Endodermal cell (in vitro differentiated cells): ENCODE data around the gene SPECC1. TPM values are rescaled to one million over a fixed set of nuclear protein-coding genes. Genes with fewer than 3 reads are reported as not detected.
"Not testable (repeated sequence)": the region's sequence is repeated elsewhere in the genome, so short reads cannot be mapped to it uniquely, and the experiment has no call there.

Source experiments
- DNase-seq: peaks from one replicate; pipeline ENCODE4 v3.0.0-alpha.2; 2017
- H3K27ac ChIP-seq: 2 replicates; pipeline ENCODE4 v1.5.1; 2013; ENCODE audit warnings: mild to moderate bottlenecking, low read depth, low read length, moderate library complexity
- H3K27me3 ChIP-seq: 2 replicates; pipeline ENCODE4 v1.6.1; 2013; ENCODE audit warnings: mild to moderate bottlenecking, low read length, moderate library complexity; ENCODE audit not compliant: insufficient read depth, control insufficient read depth, poor library complexity, severe bottlenecking
- H3K36me3 ChIP-seq: 2 replicates; pipeline ENCODE4 v1.7.0; 2013; ENCODE audit warnings: mild to moderate bottlenecking, low read length, moderate library complexity; ENCODE audit not compliant: control insufficient read depth, insufficient read depth
- H3K4me1 ChIP-seq: one replicate; pipeline ENCODE4 v1.7.0; 2013; ENCODE audit warnings: low read length; ENCODE audit not compliant: control insufficient read depth, insufficient read depth
- H3K4me3 ChIP-seq: 2 replicates; pipeline ENCODE4 v1.5.1; 2013; ENCODE audit warnings: mild to moderate bottlenecking, low read length, moderate library complexity
- H3K9ac ChIP-seq: 2 replicates; pipeline ENCODE4 v1.6.1; 2013; ENCODE audit warnings: mild to moderate bottlenecking, low read length, moderate library complexity; ENCODE audit not compliant: poor library complexity, severe bottlenecking; ENCODE audit errors: extremely low read depth
- H3K9me3 ChIP-seq: 2 replicates; pipeline ENCODE4 v1.6.1; 2013; ENCODE audit warnings: mild to moderate bottlenecking, low read length, moderate library complexity; ENCODE audit not compliant: control insufficient read depth
- H3K27ac Mint-ChIP-seq: 2 replicates; pipeline ENCODE4 v1.8.0; 2020; ENCODE audit warnings: mixed read lengths
- H3K27me3 Mint-ChIP-seq: 2 replicates; pipeline ENCODE4 v1.8.0; 2021; ENCODE audit warnings: mild to moderate bottlenecking, mixed read lengths; ENCODE audit not compliant: insufficient read depth
- H3K36me3 Mint-ChIP-seq: 2 replicates; pipeline ENCODE4 v1.8.0; 2020; ENCODE audit warnings: low read depth, mixed read lengths
- H3K4me1 Mint-ChIP-seq: 2 replicates; pipeline ENCODE4 v1.8.0; 2020; ENCODE audit warnings: mixed read lengths
- H3K4me3 Mint-ChIP-seq: 2 replicates; pipeline ENCODE4 v1.8.0; 2020; ENCODE audit warnings: mild to moderate bottlenecking, moderate library complexity, mixed read lengths
- H3K9me3 Mint-ChIP-seq: 2 replicates; pipeline ENCODE4 v1.8.0; 2020; ENCODE audit warnings: mild to moderate bottlenecking, mixed read lengths
- WGBS, 2 experiments: methylation state at CpG; one replicate each; pipeline versions ENCODE4 v1.1.5 to v1.1.7; 2013; ENCODE audit warnings: missing lambda C conversion rate in 2 of 2, mixed read lengths in 1 of 2; ENCODE audit not compliant: insufficient coverage in 1 of 2, insufficient read length in 1 of 2; 5-methylcytosine and 5-hydroxymethylcytosine counted together
- total RNA-seq, 2 donors: library from RNA; stranded (reverse); fragmentation: NEBNext Ultra II Directional in 1 of 2; extraction: Animal tissue kit (Norgen Biotek cat#: 25700) in 1 of 2; gene quantifications; 2 replicates in 1 of 2; 3 replicates in 1 of 2; pipeline ENCODE4 v1.2.1, GENCODE V29; 2021
- TF ChIP-seq, protein P1 (sequence below): fragments of 200-600 bp; sonication (generic); conservative IDR thresholded peaks from 2 replicates; pipeline ENCODE4 v1.5.0; 2021; ENCODE audit warnings: antibody characterized with exemption, mild to moderate bottlenecking

The SPECC1 gene
- total RNA-seq, 2 donors from 2014 or later: 48.7 to 60.6 TPM

DNA sequence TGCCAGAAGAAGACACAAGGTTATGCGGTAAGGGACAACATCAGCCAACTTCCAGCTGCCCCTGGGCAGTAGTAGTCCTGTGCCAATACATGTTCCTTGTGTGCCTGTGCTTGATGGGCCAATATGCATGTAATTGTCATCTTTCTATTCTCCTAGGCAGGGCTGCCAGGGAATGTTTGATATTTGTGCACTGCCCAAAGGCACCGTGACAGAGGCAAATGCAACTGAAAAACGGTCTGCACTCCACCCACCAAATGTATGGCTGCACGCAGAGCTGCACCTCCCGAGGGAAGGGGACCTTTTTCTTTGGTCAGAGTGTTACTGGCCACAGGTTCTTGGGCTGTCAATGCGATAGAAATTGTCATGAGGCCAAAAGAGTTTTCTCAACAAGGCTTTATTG, 251.1 kb downstream of the SPECC1 start:
- H3K27me3 Mint-ChIP-seq: no peaks in the 10 kb centered on the region
- no peak overlapping the region for H3K27ac Mint-ChIP-seq
- TF ChIP-seq, protein P1, sequence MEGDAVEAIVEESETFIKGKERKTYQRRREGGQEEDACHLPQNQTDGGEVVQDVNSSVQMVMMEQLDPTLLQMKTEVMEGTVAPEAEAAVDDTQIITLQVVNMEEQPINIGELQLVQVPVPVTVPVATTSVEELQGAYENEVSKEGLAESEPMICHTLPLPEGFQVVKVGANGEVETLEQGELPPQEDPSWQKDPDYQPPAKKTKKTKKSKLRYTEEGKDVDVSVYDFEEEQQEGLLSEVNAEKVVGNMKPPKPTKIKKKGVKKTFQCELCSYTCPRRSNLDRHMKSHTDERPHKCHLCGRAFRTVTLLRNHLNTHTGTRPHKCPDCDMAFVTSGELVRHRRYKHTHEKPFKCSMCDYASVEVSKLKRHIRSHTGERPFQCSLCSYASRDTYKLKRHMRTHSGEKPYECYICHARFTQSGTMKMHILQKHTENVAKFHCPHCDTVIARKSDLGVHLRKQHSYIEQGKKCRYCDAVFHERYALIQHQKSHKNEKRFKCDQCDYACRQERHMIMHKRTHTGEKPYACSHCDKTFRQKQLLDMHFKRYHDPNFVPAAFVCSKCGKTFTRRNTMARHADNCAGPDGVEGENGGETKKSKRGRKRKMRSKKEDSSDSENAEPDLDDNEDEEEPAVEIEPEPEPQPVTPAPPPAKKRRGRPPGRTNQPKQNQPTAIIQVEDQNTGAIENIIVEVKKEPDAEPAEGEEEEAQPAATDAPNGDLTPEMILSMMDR: no peak
- H3K9ac ChIP-seq: no peak overlapping the region
- H3K4me3 Mint-ChIP-seq: no peak overlapping the region
- 94 to 96% methylated on average over 6 of the region's 6 CpGs for WGBS, 2 experiments
- no peaks in the 10 kb centered on the region for H3K4me1 Mint-ChIP-seq
- DNase-seq: no peak
- H3K4me1 ChIP-seq: no peaks in the 10 kb centered on the region
- peaks cover 3% of the 10 kb centered on the region for H3K9me3 ChIP-seq
- no peaks in the 10 kb centered on the region for H3K27me3 ChIP-seq
- peaks cover 34% of the 10 kb centered on the region for H3K36me3 ChIP-seq
- H3K36me3 Mint-ChIP-seq: peaks cover 42% of the 10 kb centered on the region
- no peaks in the 10 kb centered on the region for H3K9me3 Mint-ChIP-seq
- no peak overlapping the region for H3K4me3 ChIP-seq
- H3K27ac ChIP-seq: no peak overlapping the region

- no peak overlapping the region for H3K4me3 ChIP-seq
- DNase-seq: peak; percentile 30
- H3K27me3 Mint-ChIP-seq: no peaks in the 10 kb centered on the region
- H3K27me3 ChIP-seq: no peaks in the 10 kb centered on the region
- no peak overlapping the region for H3K27ac Mint-ChIP-seq
- H3K36me3 Mint-ChIP-seq: peaks cover 41% of the 10 kb centered on the region
- 91 to 94% methylated on average over 5 to 8 of the region's 8 CpGs for WGBS, 2 experiments
- H3K4me1 Mint-ChIP-seq: no peaks in the 10 kb centered on the region
- peaks cover 3% of the 10 kb centered on the region for H3K9me3 ChIP-seq
- H3K9me3 Mint-ChIP-seq: no peaks in the 10 kb centered on the region
- H3K4me3 Mint-ChIP-seq: no peak overlapping the region
- H3K9ac ChIP-seq: no peak overlapping the region
- TF ChIP-seq, protein P1: no peak
- peak overlapping the region; percentile 92 for H3K27ac ChIP-seq
- H3K36me3 ChIP-seq: peaks cover 29% of the 10 kb centered on the region
- no peaks in the 10 kb centered on the region for H3K4me1 ChIP-seq
Observed at GRCh38 chr17:20262226-20263114, 253.3 kb downstream of the SPECC1 start.

DNA sequence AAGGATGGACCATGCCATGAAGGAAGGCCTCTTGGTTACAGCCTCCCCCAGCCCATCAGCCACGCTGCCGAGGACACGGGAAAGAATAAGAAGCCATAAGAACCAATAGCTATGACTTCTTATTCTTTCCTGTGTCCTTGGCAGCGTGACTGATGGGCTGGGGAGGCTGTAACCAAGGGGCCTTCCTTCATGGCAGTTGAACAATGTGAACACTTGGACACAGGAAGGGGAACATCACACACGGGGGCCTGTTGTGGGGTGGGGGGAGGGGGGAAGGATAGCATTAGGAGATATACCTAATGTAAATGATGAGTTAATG, 253.9 kb downstream of the SPECC1 start:
- H3K9me3 ChIP-seq, H3K9ac ChIP-seq, H3K4me3 Mint-ChIP-seq, H3K4me3 ChIP-seq, H3K27me3 ChIP-seq, H3K27me3 Mint-ChIP-seq, H3K4me1 ChIP-seq, H3K27ac Mint-ChIP-seq, H3K4me1 Mint-ChIP-seq, H3K9me3 Mint-ChIP-seq: not testable (repeated sequence)
- Histone ChIP-seq H3K27ac (peak overlapping the region; percentile 92), H3K36me3 (peaks cover 23% of the 10 kb centered on the region)
- DNase-seq: peak; percentile 29
- H3K36me3 Mint-ChIP-seq: peaks cover 35% of the 10 kb centered on the region
- 40 to 89% methylated on average over 1 to 4 of the region's 5 CpGs for WGBS, 2 experiments
